IPS-15b (cell line): Measurements from ENCODE around the gene ZMIZ1.

ENCODE experiments used
- H3K27me3 ChIP-seq: one replicate; pipeline ENCODE4 v1.6.1; 2013; ENCODE audit warnings: low read length; ENCODE audit not compliant: control insufficient read depth, insufficient read depth
- H3K36me3 ChIP-seq: one replicate; pipeline ENCODE4 v1.6.1; 2013; ENCODE audit warnings: low read length; ENCODE audit not compliant: control insufficient read depth, insufficient read depth
- H3K4me1 ChIP-seq: one replicate; pipeline ENCODE4 v1.6.1; 2013; ENCODE audit warnings: mild to moderate bottlenecking, low read length; ENCODE audit not compliant: control insufficient read depth, insufficient read depth
- H3K4me3 ChIP-seq: one replicate; pipeline ENCODE4 v1.5.1; 2013; ENCODE audit warnings: low read depth, low read length
- H3K9ac ChIP-seq: one replicate; pipeline ENCODE4 v1.6.1; 2013; ENCODE audit warnings: low read depth, mild to moderate bottlenecking, low read length
- H3K9me3 ChIP-seq: one replicate; pipeline ENCODE4 v1.6.1; 2013; ENCODE audit warnings: mild to moderate bottlenecking, low read length; ENCODE audit not compliant: control insufficient read depth, insufficient read depth

The ZMIZ1 gene

DNA sequence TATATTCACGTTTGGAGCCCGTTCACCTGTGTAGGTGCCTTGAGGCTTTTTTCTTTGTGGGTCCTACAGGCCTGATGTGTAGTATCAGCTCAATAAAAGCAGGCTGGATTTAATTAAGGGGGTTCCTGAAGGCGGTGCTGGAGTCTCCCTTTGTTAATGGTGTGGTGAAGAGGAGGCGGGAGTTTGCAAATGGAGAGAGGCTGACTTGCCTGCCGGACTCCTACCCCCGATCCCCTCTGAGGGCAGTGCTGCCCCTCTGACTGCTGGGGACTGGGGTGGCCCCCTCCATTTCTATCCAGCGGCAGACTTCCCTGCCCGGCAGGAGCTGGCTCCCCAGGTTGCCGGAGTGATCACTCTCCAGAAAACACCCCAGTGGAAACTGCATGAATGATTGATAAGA is 45.1 kb downstream of the ZMIZ1 start:
- H3K9ac ChIP-seq: peak overlapping the region; percentile 1

DNA sequence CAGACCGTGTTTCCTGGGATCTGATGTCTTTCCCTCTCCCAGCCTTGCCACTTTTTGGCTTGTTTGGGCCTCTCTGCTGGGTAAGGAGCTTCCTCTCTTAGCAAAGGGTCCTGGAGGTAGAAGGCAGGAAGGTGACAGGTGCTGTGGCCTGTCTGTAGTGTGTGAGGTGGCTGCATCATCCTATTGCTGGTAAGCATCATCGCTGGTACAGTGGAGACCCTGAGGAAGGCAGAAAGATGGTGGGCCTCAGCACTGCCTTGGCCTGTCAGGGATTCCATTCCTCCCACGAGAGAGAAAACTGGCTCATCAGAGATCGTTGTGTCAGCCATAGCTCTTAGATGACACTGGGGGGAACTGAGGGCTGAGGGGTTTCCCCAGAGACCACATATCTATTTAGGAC is 46.5 kb downstream of the ZMIZ1 start:
- Histone ChIP-seq H3K4me3 (no peak overlapping the region), H3K36me3 (peaks cover 19% of the 10 kb centered on the region), H3K9ac (no peak overlapping the region), H3K4me1 (peaks cover 15% of the 10 kb centered on the region), H3K27me3 (no peaks in the 10 kb centered on the region), H3K9me3 (no peaks in the 10 kb centered on the region)

More for the DNA sequence above, 45.1 kb downstream of the ZMIZ1 start:
- Histone ChIP-seq H3K4me3 (no peak overlapping the region), H3K27me3 (no peaks in the 10 kb centered on the region), H3K4me1 (peaks cover 15% of the 10 kb centered on the region), H3K9me3 (no peaks in the 10 kb centered on the region), H3K36me3 (peaks cover 12% of the 10 kb centered on the region)

DNA sequence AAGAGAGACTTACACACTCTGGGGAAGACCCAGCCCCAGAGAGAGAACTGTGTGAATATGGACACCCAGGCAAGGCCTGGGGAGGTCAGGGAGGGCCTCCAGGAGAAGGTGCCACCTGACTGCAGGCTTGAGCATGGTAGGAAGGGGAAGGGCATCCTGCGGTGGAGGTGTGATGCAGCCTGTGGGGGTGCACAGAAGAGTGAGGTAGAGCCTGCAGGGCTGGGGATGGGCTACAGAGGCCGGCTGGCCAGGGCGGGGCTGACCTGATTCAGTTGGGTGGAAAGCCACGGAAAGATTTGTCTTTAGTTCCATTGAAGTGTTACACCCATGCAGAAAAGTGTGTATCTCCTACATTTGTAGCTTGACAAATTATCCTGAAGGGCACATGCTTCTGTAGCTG is 47.6 kb downstream of the ZMIZ1 start:
- Histone ChIP-seq H3K4me3 (no peak overlapping the region), H3K36me3 (peaks cover 19% of the 10 kb centered on the region), H3K9ac (no peak overlapping the region)

DNA sequence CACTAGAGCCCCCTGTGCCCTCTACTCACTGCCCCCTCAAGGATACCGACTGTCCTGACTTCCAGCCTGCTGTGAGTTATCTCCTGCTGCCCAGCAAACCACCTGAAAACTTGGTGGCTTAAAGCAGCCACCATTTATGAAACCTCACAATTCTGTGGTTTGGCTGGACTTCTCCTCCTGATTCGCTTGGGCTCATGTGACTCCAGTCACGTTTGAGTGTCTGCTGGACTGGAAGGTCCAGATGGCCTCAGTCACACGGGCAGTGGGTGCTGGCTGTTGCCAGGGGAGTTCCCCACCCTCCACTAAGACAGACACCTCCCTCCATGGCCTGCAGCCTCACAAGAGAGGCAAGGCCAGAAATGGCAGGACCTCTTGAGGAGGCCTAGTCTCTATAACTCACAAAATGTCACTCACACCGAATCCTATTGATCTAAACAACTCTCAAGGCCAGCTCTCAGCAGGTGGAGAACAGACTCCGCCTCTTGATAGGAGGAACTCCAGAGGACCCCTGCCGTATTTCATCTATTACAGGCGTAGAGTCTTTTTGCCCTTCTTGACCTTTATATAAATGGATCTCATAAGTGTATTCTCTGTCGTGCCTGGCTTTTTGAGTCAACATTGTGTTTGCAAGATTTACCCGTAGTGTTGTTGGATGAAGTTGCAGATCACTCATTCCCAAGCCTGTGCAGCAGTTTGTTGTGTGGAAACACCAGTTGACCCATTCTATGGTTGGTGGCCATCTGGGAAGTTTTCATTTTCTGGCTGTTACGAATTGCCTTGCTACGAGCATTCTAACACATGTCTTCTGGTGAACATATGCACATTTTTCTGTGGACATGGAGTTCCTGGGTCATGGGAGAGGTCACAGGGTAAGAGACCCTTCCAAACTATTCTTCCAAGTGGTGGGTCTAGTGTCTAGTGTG is 48.3 kb downstream of the ZMIZ1 start:
- H3K36me3 ChIP-seq: peaks cover 22% of the 10 kb centered on the region
- H3K4me1 ChIP-seq: peaks cover 15% of the 10 kb centered on the region
- H3K4me3 ChIP-seq: no peak overlapping the region
- H3K9ac ChIP-seq: no peak overlapping the region
- H3K9me3 ChIP-seq: no peaks in the 10 kb centered on the region
- H3K27me3 ChIP-seq: no peaks in the 10 kb centered on the region

More for the DNA sequence above, 47.6 kb downstream of the ZMIZ1 start:
- Histone ChIP-seq H3K27me3 (no peaks in the 10 kb centered on the region), H3K4me1 (peaks cover 15% of the 10 kb centered on the region), H3K9me3 (no peaks in the 10 kb centered on the region)

DNA sequence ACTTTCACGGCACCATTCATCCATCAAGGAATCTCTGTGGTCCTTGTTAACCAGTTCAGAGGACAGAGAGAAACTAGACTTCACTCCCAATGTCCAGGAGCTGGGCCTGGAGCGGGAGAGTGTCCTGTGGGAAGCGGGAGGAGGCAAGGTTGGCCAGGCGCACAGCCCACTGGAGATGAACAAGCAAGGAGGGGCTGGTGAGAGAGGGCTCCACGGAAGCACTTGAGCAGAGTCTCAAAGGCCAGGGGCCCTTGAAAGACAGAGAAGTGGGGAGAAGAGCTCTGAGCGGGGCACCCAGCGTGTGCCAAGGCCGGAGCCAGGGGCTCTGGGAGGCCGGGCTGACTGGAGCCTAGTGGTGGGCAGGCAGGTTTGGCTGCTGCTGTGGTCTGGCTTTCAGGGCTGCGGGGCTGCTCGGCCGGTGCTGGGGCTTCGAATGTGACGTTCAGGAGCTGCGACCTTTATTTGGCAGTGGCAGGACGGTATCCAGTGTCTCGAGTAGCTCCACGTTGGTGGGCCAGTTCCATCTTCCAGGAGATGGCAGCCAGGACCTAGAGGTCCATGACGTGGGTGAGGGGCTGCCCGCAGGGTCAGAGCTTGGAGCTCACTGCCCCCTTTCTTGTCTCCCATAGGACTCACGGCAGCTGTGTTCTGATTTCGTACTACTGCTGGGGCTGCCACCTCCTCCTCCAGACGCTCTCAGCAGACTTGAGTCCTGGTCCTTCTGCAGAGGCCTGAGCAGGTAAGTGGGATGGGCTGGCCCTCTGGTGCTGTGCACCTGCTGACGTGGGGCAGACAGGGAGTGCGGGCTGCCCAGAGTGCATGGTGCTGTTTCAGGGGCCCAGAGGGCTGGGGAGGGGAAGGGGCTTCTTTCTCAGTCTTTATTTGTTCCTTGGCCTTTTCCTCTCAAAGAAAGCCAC is 49.8 kb downstream of the ZMIZ1 start:
- H3K9me3 ChIP-seq: no peaks in the 10 kb centered on the region
- no peak overlapping the region for H3K4me3 ChIP-seq
- no peak overlapping the region for H3K9ac ChIP-seq
- H3K27me3 ChIP-seq: no peaks in the 10 kb centered on the region
- H3K36me3 ChIP-seq: peaks cover 28% of the 10 kb centered on the region
- H3K4me1 ChIP-seq: peaks cover 11% of the 10 kb centered on the region

DNA sequence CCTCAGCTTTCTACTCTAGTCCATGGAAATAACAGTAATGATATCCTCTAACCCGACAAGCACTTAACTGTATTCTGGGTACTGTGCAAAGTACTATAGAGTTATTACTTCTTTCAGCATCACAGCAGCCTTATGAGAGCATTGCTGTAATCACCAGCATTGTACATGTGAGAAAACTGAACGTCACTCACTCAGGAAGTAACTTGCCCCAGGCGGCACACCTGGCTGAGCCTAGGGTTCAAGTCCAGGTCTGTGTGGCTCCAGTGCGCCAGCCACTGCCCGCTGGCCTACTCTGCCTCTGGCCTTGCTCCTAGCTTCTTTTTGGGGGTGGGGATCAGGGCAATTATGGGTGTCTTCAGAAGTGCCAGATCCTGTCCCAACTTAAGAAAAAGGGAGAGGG is 50.5 kb downstream of the ZMIZ1 start:
- H3K9me3 ChIP-seq: no peaks in the 10 kb centered on the region
- H3K36me3 ChIP-seq: peaks cover 35% of the 10 kb centered on the region
- no peak overlapping the region for H3K9ac ChIP-seq
- no peaks in the 10 kb centered on the region for H3K27me3 ChIP-seq
- H3K4me1 ChIP-seq: peaks cover 9% of the 10 kb centered on the region
- no peak overlapping the region for H3K4me3 ChIP-seq

DNA sequence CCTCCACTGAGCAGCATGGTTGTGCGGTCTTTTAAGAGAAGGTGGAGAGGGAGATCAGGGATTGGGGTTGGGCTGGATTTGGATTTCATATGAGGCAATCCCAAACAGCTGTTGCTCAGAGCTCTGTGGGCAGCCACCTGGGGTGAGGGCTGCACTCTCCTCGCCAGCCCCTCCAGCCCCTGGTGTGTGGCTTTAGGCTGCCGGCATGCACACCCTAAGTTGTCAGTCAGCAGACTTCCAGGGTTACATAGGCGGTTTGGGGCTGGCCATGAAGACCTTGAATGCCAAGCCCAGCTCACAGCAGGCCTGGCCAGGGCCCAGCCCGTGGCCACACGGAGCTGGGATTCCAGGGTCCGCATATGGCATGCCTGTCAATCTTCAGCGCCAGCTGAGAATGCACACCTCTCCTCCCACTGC is 54.8 kb downstream of the ZMIZ1 start:
- H3K9ac ChIP-seq: no peak overlapping the region
- no peaks in the 10 kb centered on the region for H3K27me3 ChIP-seq
- peaks cover 35% of the 10 kb centered on the region for H3K36me3 ChIP-seq
- peaks cover 10% of the 10 kb centered on the region for H3K4me1 ChIP-seq
- no peaks in the 10 kb centered on the region for H3K9me3 ChIP-seq
- no peak overlapping the region for H3K4me3 ChIP-seq

DNA sequence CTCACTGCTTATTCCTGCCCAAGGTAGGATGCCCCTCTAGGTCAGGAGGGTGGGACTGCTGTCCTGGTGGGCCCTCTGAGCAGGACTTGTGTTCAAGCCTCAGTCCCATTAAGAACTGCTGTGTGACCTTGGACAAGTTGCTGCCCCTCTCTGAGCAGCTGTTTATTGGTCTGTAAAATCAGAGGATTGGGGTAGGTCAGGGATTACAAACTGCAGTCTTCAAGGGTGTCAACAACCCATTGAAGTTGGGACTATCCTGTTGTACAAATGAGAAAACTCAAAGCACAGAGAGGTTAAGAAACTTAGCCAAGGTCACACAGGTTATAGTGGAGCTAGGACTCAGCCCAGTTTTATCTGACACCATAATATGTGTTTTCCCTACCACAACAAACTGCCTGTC is 55.3 kb downstream of the ZMIZ1 start:
- H3K36me3 ChIP-seq: peaks cover 35% of the 10 kb centered on the region
- H3K9me3 ChIP-seq: no peaks in the 10 kb centered on the region
- H3K27me3 ChIP-seq: no peaks in the 10 kb centered on the region
- peaks cover 16% of the 10 kb centered on the region for H3K4me1 ChIP-seq
- H3K9ac ChIP-seq: no peak overlapping the region
- no peak overlapping the region for H3K4me3 ChIP-seq

DNA sequence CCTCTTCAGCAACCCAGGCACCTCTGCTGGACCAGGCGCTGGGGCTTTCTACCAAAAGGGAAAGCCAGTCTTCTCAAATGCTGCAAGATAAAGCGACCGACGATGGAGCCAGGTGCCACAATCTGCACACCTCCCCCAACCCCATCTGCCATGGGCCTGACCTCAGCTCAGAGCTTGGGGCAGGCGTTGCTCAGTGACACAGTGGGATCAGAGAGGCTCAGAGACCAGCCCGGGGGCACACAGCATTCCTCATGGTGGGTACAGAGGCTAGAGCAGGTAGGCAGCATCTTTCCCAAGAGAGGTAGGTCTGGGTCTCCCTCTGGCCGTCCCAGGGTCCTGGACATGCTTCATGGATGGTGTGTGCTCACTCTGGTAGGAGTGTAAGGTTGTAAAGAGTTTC is 56.3 kb downstream of the ZMIZ1 start:
- peaks cover 30% of the 10 kb centered on the region for H3K36me3 ChIP-seq
- no peaks in the 10 kb centered on the region for H3K9me3 ChIP-seq
- no peak overlapping the region for H3K9ac ChIP-seq
- no peaks in the 10 kb centered on the region for H3K27me3 ChIP-seq
- H3K4me3 ChIP-seq: no peak overlapping the region
- H3K4me1 ChIP-seq: peaks cover 24% of the 10 kb centered on the region

DNA sequence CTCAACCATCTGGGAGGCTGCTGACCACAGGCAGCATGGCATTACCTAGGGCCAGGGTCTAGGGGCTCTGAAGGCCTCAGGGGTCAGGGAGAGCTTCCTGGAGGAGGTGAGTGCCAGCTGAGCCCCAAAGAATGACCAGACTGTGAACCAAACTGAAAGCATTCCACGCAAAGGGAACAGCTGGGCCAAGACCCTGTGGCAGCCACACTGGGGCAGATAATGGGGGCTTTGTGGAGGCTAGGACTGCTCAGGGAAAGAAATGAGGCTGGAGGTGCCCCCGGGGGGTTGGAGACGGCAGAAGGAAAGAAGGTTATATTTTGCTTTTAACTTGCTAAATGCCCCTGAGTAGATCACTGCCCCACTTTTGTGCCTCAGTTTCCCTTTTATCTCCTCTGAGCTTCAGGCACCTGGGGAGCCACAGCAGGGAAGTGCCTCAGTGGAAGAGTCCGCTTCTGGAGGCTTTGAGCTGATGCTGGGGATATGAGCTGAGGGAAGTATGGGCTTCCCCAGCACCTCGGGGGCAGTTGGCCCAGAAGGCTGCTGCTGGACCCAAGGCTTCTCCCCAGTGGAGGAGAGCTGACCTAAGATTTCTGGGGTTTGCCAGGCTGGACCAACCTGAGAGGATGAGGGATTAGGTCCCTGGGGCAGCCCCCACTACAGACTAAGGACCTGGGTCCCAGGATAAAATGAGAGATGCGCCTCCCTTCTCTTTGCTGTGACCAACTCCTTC is 57.8 kb downstream of the ZMIZ1 start:
- Histone ChIP-seq H3K4me3 (no peak overlapping the region), H3K27me3 (no peaks in the 10 kb centered on the region)

More for the DNA sequence above, 57.8 kb downstream of the ZMIZ1 start:
- H3K9me3 ChIP-seq: no peaks in the 10 kb centered on the region
- no peak overlapping the region for H3K9ac ChIP-seq
- H3K36me3 ChIP-seq: peaks cover 32% of the 10 kb centered on the region
- peaks cover 33% of the 10 kb centered on the region for H3K4me1 ChIP-seq
